HepG2 (cell line): ENCODE results near the gene CPT1B. TPM values are rescaled to one million over a fixed set of nuclear protein-coding genes. Genes with fewer than 3 reads are reported as not detected.
A peak's percentile ranks its signal among the peaks of the same experiment; 100 is the strongest.

Experiments
- AGO1 ChIP-seq: fragments of 200-400 bp; formaldehyde crosslinking; IDR thresholded peaks from 2 replicates; pipeline ENCODE4 v1.6.1; 2017; ENCODE audit warnings: mild to moderate bottlenecking, low read depth, low read length, moderate library complexity; ENCODE audit not compliant: poor library complexity, severe bottlenecking
- ARID2 ChIP-seq: sonication (generic); formaldehyde crosslinking; IDR thresholded peaks from 2 replicates; pipeline ENCODE4 v1.8.1; 2022; ENCODE audit warnings: mild to moderate bottlenecking, missing genetic modification reagents, borderline replicate concordance
- ATF2 ChIP-seq: sonication (generic); formaldehyde crosslinking; IDR thresholded peaks from 2 replicates; pipeline ENCODE4 v1.4.0; 2020; ENCODE audit warnings: missing genetic modification reagents
- CBFB ChIP-seq: sonication (generic); formaldehyde crosslinking; IDR thresholded peaks from 2 replicates; pipeline ENCODE4 v1.4.0; 2020; ENCODE audit warnings: missing genetic modification reagents
- HDAC1 ChIP-seq: sonication (generic); formaldehyde crosslinking; IDR thresholded peaks from 2 replicates; pipeline ENCODE4 v1.5.1; 2020; ENCODE audit warnings: mild to moderate bottlenecking, missing genetic modification reagents
- HMGXB4 ChIP-seq, 2 experiments: sonication (generic) in 1 of 2; formaldehyde crosslinking in 1 of 2; IDR thresholded peaks; 2 replicates each; pipeline versions ENCODE4 v1.4.0 to v1.6.1; 2018 to 2020; ENCODE audit warnings: missing genetic modification reagents in 2 of 2, borderline replicate concordance in 1 of 2, low read depth in 1 of 2, mild to moderate bottlenecking in 1 of 2, missing biosample characterization in 1 of 2
- KDM2A ChIP-seq: sonication (generic); formaldehyde crosslinking; IDR thresholded peaks from 2 replicates; pipeline ENCODE4 v1.4.0; 2020; ENCODE audit warnings: low read depth, missing genetic modification reagents, borderline replicate concordance
- KLF13 ChIP-seq: sonication (generic); formaldehyde crosslinking; IDR thresholded peaks from 2 replicates; pipeline ENCODE4 v1.4.0; 2020; ENCODE audit warnings: mild to moderate bottlenecking, missing genetic modification reagents
- MBD4 ChIP-seq: IDR thresholded peaks from 2 replicates; pipeline ENCODE4 v1.6.1; 2012; ENCODE audit warnings: low read length, inconsistent platforms, borderline replicate concordance
- PAF1 ChIP-seq: IDR thresholded peaks from 2 replicates; pipeline ENCODE4 v1.6.1; 2016; ENCODE audit warnings: missing genetic modification reagents, missing compliant biosample characterization
- PRMT3 ChIP-seq: sonication (generic); formaldehyde crosslinking; IDR thresholded peaks from 2 replicates; pipeline ENCODE4 v1.8.1; 2022; ENCODE audit warnings: low read depth, mild to moderate bottlenecking, moderate library complexity, missing genetic modification reagents, borderline replicate concordance
- SMYD3 ChIP-seq: sonication (generic); formaldehyde crosslinking; IDR thresholded peaks from 2 replicates; pipeline ENCODE4 v1.8.1; 2023; ENCODE audit warnings: mild to moderate bottlenecking, missing genetic modification reagents
- SP5 ChIP-seq: IDR thresholded peaks from 2 replicates; pipeline ENCODE4 v1.6.1; 2016; ENCODE audit warnings: low read depth, borderline replicate concordance
- TMF1 ChIP-seq: sonication (generic); formaldehyde crosslinking; IDR thresholded peaks from 2 replicates; pipeline ENCODE4 v1.8.1; 2022; ENCODE audit warnings: low read depth, missing genetic modification reagents
- ZC3H13 ChIP-seq: sonication (generic); formaldehyde crosslinking; IDR thresholded peaks from 2 replicates; pipeline ENCODE4 v1.8.1; 2023; ENCODE audit warnings: mild to moderate bottlenecking, missing genetic modification reagents, moderate library complexity
- ZNF33A ChIP-seq: sonication (generic); formaldehyde crosslinking; IDR thresholded peaks from 2 replicates; pipeline ENCODE4 v1.5.1; 2020; ENCODE audit warnings: missing genetic modification reagents, mild to moderate bottlenecking, moderate library complexity, borderline replicate concordance
- ZNF414 ChIP-seq: sonication (generic); formaldehyde crosslinking; IDR thresholded peaks from 2 replicates; pipeline ENCODE4 v1.5.0; 2020; ENCODE audit warnings: missing genetic modification reagents
- ZNF441 ChIP-seq: sonication (generic); formaldehyde crosslinking; IDR thresholded peaks from 2 replicates; pipeline ENCODE4 v1.7.0; 2021; ENCODE audit warnings: missing genetic modification reagents, borderline replicate concordance
- ZNF605 ChIP-seq: sonication (generic); formaldehyde crosslinking; IDR thresholded peaks from 2 replicates; pipeline ENCODE4 v1.8.0; 2022; ENCODE audit warnings: mild to moderate bottlenecking, missing genetic modification reagents
- ZNF724P ChIP-seq: sonication (generic); formaldehyde crosslinking; IDR thresholded peaks from 2 replicates; pipeline ENCODE4 v1.8.0; 2022; ENCODE audit warnings: missing genetic modification reagents, borderline replicate concordance
- polyA plus RNA-seq, 8 experiments: library from polyadenylated mRNA; depleted of rRNA in 3 of 8; stranded (reverse) in 7 of 8; unstranded in 1 of 8; fragments of >200 nt; fragmentation: Illumina TruSeq in 4 of 8; extraction: Trizol in 4 of 8; gene quantifications; 2 replicates each; pipeline versions ENCODE4 v1.2.1 to v1.2.3, GENCODE V29; 2011 to 2016; ENCODE audit warnings: low read depth in 4 of 8, missing spikeins in 1 of 8, mixed read lengths in 1 of 8; ENCODE audit not compliant: insufficient read depth in 1 of 8
- total RNA-seq, 5 experiments: library from RNA; depleted of rRNA; stranded (reverse); fragments of >200 nt; fragmentation: Illumina TruSeq; extraction: Trizol; gene quantifications; 2 replicates each; pipeline ENCODE4 v1.2.3, GENCODE V29; 2016; ENCODE audit warnings: low read depth in 1 of 5

Gene CPT1B
- total and polyA plus RNA-seq, 2 of the 13 experiments (the other 11 are each of a cell fraction or from before 2014, with no cell fraction given) = 9.2 to 19.5 TPM

GRCh38 chr22:50530877-50531545 lies 47.2 kb downstream of the CPT1B start (continued):
- TF ChIP-seq ZNF441 (CRISPR knock-in tag) = no peak; the same call in 1 of the 2 replicates
- TF ChIP-seq ZNF414 (CRISPR knock-in tag) = peak; percentile 14; the same call in 1 of the 2 replicates
- TF ChIP-seq MBD4 = no peak
- no peak for TF ChIP-seq ATF2 (CRISPR knock-in tag)
- TF ChIP-seq PRMT3 (CRISPR knock-in tag) = no peak
- peak; percentile 70 for TF ChIP-seq AGO1
- no peak; the same call in 1 of the 2 replicates for TF ChIP-seq ZNF33A (CRISPR knock-in tag)
- TF ChIP-seq HDAC1 (CRISPR knock-in tag) = peak; percentile 65
- peak; percentile 15; the same call in 1 of the 2 replicates for TF ChIP-seq KDM2A (CRISPR knock-in tag)
- no peak; the same call in 1 of the 2 replicates for TF ChIP-seq ZNF724P (CRISPR knock-in tag)
- peak; percentile 47; the same call in 1 of the 2 replicates for TF ChIP-seq TMF1
- TF ChIP-seq ZC3H13 (CRISPR knock-in tag) = peak; percentile 82
- peak; percentile 54; the same call in 1 of the 2 replicates for TF ChIP-seq SP5
- peak; percentile 79; the same call in 1 of the 2 replicates for TF ChIP-seq SMYD3
- TF ChIP-seq CBFB (CRISPR knock-in tag) = no peak
- TF ChIP-seq ARID2 (CRISPR knock-in tag) = 0 out of 2 replicates have a peak, but pooled peaks have one; percentile 71
- TF ChIP-seq PAF1 (CRISPR knock-in tag) = no peak
- TF ChIP-seq KLF13 = no peak
- TF ChIP-seq ZNF605 (CRISPR knock-in tag) = no peak
- peak in 1 of 2 experiments; percentile 5; a peak in 2 of 4 replicates for TF ChIP-seq HMGXB4 (CRISPR knock-in tag; IDR thresholded peaks at IDR 0.05; ENCODE audit: borderline replicate concordance in 1 of 2, low read depth in 1 of 2)
